ENCODE results near the gene USP47. TPM values are rescaled to one million over a fixed set of nuclear protein-coding genes. Genes with fewer than 3 reads are reported as not detected.

The USP47 gene
- total and polyA plus RNA-seq, 2 of the 13 experiments (the other 11 are each of a cell fraction or from before 2014, with no cell fraction given) = 12.2 to 52.7 TPM

DNA sequence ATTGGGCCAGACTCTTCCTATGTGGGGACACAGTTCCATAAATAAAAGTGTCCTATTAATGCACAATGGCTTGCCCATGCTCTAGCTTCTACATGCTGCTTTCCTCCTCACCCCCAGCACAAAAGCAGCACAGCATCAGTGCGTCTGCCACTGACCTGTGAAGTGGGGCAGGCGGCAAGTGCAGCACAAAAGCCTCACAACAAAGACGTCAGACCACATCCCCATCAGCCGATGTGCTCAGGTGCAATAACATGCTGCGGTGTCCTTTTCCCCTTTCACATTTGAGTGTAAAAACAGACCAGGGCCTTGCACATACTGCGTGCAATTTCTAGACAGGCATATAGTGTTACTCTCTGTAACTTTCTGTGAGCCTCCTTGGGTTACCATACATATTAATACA, 153.8 kb downstream of the USP47 start:
- Histone ChIP-seq H3K9ac (ENCODE audit: insufficient read depth, low read depth, low read length) (no peak overlapping the region), H3K9me3 (ENCODE audit: low read length) (no peaks in the 10 kb centered on the region), H3K27ac (ENCODE audit: extremely low read length, insufficient read depth, low read length) (no peak overlapping the region), H3K27me3 (ENCODE audit: control insufficient read depth in 1 of 2, insufficient read depth in 2 of 2, low read length in 2 of 2) (peaks cover 0 to 35% of the 10 kb centered on the region in 2 experiments; a peak in 4 of 5 replicates), H3K4me2 (ENCODE audit: low read depth, low read length) (no peak overlapping the region), H3K79me2 (ENCODE audit: insufficient read depth, low read length) (no peaks in the 10 kb centered on the region), H3K4me3 (replicated peaks in 1 of 3; ENCODE audit: insufficient read depth in 1 of 3, low read depth in 2 of 3, low read length in 3 of 3) (no peak overlapping the region), H3K36me3 (replicated peaks in 1 of 2; ENCODE audit: control insufficient read depth in 1 of 2, insufficient read depth in 2 of 2, low read length in 2 of 2) (no peaks in the 10 kb centered on the region), H4K20me1 (ENCODE audit: insufficient read depth, low read length) (no peaks in the 10 kb centered on the region), H2AFZ (ENCODE audit: low read length) (no peak overlapping the region), H3K4me1 (ENCODE audit: insufficient read depth, low read length) (peaks cover 34% of the 10 kb centered on the region)
- intact Hi-C loops (cut with micrococcal nuclease; ENCODE audit: unreplicated experiment) = no loop called here
- DNase-seq (ENCODE audit: low spot score) = no peak
- no peak for ATAC-seq
- TF ChIP-seq ZSCAN22 (CRISPR knock-in tag; IDR thresholded peaks at IDR 0.05) (no peak), ERF (CRISPR knock-in tag; IDR thresholded peaks at IDR 0.05) (no peak), FOXP1 (IDR thresholded peaks at IDR 0.05) (no peak), FOXP1 (CRISPR knock-in tag; IDR thresholded peaks at IDR 0.05) (no peak), ZNF616 (CRISPR knock-in tag; IDR thresholded peaks at IDR 0.05; ENCODE audit: low read depth) (no peak), ZNF121 (CRISPR knock-in tag; IDR thresholded peaks at IDR 0.05) (no peak), FOSL2 (CRISPR knock-in tag; IDR thresholded peaks at IDR 0.05) (no peak), GFI1 (CRISPR knock-in tag; IDR thresholded peaks at IDR 0.05; ENCODE audit: borderline replicate concordance) (no peak), CAMTA2 (CRISPR knock-in tag; IDR thresholded peaks at IDR 0.05; ENCODE audit: borderline replicate concordance) (no peak)
- TF ChIP-seq, protein P1, sequence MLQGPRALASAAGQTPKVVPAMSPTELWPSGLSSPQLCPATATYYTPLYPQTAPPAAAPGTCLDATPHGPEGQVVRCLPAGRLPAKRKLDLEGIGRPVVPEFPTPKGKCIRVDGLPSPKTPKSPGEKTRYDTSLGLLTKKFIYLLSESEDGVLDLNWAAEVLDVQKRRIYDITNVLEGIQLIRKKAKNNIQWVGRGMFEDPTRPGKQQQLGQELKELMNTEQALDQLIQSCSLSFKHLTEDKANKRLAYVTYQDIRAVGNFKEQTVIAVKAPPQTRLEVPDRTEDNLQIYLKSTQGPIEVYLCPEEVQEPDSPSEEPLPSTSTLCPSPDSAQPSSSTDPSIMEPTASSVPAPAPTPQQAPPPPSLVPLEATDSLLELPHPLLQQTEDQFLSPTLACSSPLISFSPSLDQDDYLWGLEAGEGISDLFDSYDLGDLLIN (CRISPR knock-in tag; IDR thresholded peaks at IDR 0.05; ENCODE audit: borderline replicate concordance) = no peak
- TF ChIP-seq, protein P2, sequence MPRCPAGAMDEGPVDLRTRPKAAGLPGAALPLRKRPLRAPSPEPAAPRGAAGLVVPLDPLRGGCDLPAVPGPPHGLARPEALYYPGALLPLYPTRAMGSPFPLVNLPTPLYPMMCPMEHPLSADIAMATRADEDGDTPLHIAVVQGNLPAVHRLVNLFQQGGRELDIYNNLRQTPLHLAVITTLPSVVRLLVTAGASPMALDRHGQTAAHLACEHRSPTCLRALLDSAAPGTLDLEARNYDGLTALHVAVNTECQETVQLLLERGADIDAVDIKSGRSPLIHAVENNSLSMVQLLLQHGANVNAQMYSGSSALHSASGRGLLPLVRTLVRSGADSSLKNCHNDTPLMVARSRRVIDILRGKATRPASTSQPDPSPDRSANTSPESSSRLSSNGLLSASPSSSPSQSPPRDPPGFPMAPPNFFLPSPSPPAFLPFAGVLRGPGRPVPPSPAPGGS (CRISPR knock-in tag; IDR thresholded peaks at IDR 0.05) = no peak
- TF ChIP-seq, protein P3, sequence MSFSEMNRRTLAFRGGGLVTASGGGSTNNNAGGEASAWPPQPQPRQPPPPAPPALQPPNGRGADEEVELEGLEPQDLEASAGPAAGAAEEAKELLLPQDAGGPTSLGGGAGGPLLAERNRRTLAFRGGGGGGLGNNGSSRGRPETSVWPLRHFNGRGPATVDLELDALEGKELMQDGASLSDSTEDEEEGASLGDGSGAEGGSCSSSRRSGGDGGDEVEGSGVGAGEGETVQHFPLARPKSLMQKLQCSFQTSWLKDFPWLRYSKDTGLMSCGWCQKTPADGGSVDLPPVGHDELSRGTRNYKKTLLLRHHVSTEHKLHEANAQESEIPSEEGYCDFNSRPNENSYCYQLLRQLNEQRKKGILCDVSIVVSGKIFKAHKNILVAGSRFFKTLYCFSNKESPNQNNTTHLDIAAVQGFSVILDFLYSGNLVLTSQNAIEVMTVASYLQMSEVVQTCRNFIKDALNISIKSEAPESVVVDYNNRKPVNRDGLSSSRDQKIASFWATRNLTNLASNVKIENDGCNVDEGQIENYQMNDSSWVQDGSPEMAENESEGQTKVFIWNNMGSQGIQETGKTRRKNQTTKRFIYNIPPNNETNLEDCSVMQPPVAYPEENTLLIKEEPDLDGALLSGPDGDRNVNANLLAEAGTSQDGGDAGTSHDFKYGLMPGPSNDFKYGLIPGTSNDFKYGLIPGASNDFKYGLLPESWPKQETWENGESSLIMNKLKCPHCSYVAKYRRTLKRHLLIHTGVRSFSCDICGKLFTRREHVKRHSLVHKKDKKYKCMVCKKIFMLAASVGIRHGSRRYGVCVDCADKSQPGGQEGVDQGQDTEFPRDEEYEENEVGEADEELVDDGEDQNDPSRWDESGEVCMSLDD (CRISPR knock-in tag; IDR thresholded peaks at IDR 0.05; ENCODE audit: borderline replicate concordance) = no peak
- TF ChIP-seq, protein P4, sequence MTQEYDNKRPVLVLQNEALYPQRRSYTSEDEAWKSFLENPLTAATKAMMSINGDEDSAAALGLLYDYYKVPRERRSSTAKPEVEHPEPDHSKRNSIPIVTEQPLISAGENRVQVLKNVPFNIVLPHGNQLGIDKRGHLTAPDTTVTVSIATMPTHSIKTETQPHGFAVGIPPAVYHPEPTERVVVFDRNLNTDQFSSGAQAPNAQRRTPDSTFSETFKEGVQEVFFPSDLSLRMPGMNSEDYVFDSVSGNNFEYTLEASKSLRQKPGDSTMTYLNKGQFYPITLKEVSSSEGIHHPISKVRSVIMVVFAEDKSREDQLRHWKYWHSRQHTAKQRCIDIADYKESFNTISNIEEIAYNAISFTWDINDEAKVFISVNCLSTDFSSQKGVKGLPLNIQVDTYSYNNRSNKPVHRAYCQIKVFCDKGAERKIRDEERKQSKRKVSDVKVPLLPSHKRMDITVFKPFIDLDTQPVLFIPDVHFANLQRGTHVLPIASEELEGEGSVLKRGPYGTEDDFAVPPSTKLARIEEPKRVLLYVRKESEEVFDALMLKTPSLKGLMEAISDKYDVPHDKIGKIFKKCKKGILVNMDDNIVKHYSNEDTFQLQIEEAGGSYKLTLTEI (CRISPR knock-in tag; conservative IDR thresholded peaks at IDR 0.05) = no peak
- ChIA-PET CTCF (ENCODE audit: low intra/inter-chr PET ratio, low total read pairs) (no interaction called here), POLR2A (no interaction called here)
- BruUV-seq (replicated peaks) = no TSS peak
- in situ Hi-C loops (cut with HindIII; ENCODE audit: extremely low pct_ligation_motif_present, low pct_unique_long_range_greater_than_20kb) = no loop called here
- no peak for FAIRE-seq
- WGBS (ENCODE audit: low lambda C conversion rate) = 70% methylated on average over 5 of the region's 6 CpGs
